ENCODE data around the gene RPL18A. TPM values are rescaled to one million over a fixed set of nuclear protein-coding genes. Genes with fewer than 3 reads are reported as not detected.

Gene RPL18A
- total RNA-seq = 890 and 1,237 TPM in 2 replicates

GRCh38 chr19:17859533-17860330 is at the start of gene RPL18A:
Gene RPL18A (plus strand): TSS chr19:17859910. CDS start chr19:17859957, 47 bp downstream.

DNA sequence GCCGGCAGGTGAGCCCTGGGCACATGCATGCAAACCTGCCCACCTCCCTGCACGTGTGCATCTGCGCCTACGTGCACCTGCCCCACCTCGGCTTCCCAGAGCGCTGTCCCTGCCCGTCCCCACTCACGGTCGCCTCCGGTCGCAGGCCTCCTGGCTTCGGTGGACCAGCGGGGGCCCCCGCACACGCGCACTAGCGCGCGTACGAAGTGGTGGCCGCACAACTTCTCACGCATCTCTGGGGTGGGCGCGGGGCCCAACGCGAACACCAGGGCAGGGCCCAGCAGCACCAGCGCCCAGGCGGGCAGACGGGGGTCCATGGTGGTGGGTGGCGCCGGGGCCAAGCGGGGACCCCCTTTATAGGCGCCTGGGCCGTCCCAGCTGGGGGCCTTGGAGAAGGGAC is 38.5 kb upstream of the RPL18A start, which contains the start of gene INSL3:
INSL3 (minus strand) TSS at position 330 of the 400 bp plus-strand sequence; CDS start at position 317, 13 bp downstream.

DNA sequence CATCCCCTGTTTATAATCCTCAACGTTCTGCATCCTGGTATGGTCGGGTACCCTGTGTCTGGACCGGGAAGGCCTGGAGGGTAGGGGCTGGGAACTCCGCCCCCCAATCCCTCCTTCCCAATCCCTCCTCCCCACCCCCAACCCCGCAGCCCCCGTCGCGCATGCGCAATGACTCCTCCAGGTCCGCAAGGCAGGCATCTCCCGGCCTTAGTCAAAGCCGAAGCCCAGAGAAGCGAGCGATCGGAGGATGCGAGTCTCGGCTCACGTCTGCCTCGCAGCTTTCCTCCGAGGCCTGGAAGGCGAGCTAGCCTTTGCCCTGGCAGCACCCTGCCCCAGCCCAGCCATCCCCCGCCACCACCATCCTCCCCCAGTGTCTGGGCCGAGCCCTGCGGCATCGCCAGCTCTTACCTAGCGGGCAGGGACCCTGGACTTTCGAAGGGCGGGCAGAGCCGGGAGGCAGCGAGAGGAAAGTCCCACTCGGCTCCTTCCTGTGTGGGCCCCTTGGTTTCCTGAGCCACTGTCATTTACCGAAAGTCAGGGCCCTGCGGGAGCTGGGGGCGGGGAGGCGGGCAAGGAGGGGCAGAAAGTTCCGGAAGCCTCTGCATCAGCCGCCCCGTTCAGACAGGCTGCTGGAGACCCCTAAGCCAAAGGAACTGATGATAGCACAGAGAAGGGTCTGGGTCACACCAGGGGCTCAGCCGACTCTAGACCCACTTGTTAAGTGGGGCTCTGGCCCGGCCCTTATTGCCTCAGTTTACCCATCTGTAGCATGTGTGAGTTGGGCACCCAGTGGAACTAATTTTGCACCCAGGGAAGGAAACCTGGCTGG is 12.0 kb upstream of the RPL18A start, which contains the start of gene JAK3:
JAK3 (minus strand) TSS at position 445 of the 829 bp plus-strand sequence. CDS start 3,565 bp downstream, outside the sequence.

GRCh38 chr19:17871878-17872250 is 12.2 kb downstream of the RPL18A start, which contains the start of gene SLC5A5:
Gene SLC5A5 (plus strand): TSS chr19:17871945. CDS start chr19:17872320, 375 bp downstream.

Other genes with a start within 250 kb of the RPL18A start
- gene UNC13A, start 171.6 kb upstream of the RPL18A start, total RNA-seq = under 0.01 and 0.32 TPM in 2 replicates
- 13.6 and 15.2 TPM in 2 replicates for gene MAP1S, start 140.4 kb upstream of the RPL18A start, total RNA-seq
- gene FCHO1, start 108.4 kb upstream of the RPL18A start, total RNA-seq = 0.16 and 0.43 TPM in 2 replicates
- not detected in 2 replicates for gene B3GNT3, start 64.8 kb upstream of the RPL18A start, total RNA-seq
- not detected in 2 replicates for gene INSL3, start 38.4 kb upstream of the RPL18A start, total RNA-seq
- 0.09 and 0.95 TPM in 2 replicates for gene JAK3, start 11.9 kb upstream of the RPL18A start, total RNA-seq
- gene SLC5A5, start 12.0 kb downstream of the RPL18A start, total RNA-seq = not detected in 2 replicates
- 40.4 and 41.1 TPM in 2 replicates for gene CCDC124, start 73.1 kb downstream of the RPL18A start, total RNA-seq
- gene KCNN1, start 107.2 kb downstream of the RPL18A start, total RNA-seq = 0.34 TPM in 1 of 2 replicates, not detected in the other
- 4.6 and 6.1 TPM in 2 replicates for gene ARRDC2, start 148.3 kb downstream of the RPL18A start, total RNA-seq
- 0.32 TPM in 1 of 2 replicates, not detected in the other for gene IL12RB1, start 227.0 kb downstream of the RPL18A start, total RNA-seq
- gene MAST3, start 237.9 kb downstream of the RPL18A start, total RNA-seq = 1.9 and 3.0 TPM in 2 replicates

Data from bronchial smooth muscle cell (primary cell).